DMS114 treated with DMSO at 0.1 percent for 48 hours (cell line): ENCODE data around the gene LYAR.

Experiments used
- DNase-seq: peaks from one replicate; lab custom pipeline; 2025; ENCODE audit not compliant: unreplicated experiment; lab: John Stamatoyannopoulos, UW

LYAR gene

GRCh38 chr4:4289941-4290850 is at the start of gene LYAR, which contains the start of gene ZBTB49:
Gene LYAR, minus strand, starts transcription at chr4:4290154. Its CDS starts 6,412 bp downstream, at chr4:4283742.
Gene ZBTB49, plus strand, starts transcription at chr4:4290251. Its CDS starts 9,695 bp downstream, at chr4:4299946.
- DNase-seq: peak; percentile 65

GRCh38 chr4:4339504-4340085 is 49.6 kb upstream of the LYAR start:
- DNase-seq: no peak

- DNase-seq: no peak
Observed at GRCh38 chr4:4338210-4339001, 48.5 kb upstream of the LYAR start.

GRCh38 chr4:4334798-4335520 is 45.0 kb upstream of the LYAR start:
- peak; percentile 19 for DNase-seq

- DNase-seq: no peak
Observed at GRCh38 chr4:4333265-4333706, 43.3 kb upstream of the LYAR start.

- no peak for DNase-seq
Observed at GRCh38 chr4:4332529-4332928, 42.6 kb upstream of the LYAR start.

GRCh38 chr4:4330794-4331193 is 40.8 kb upstream of the LYAR start:
- no peak for DNase-seq

- no peak for DNase-seq
Observed at GRCh38 chr4:4329496-4329895, 39.5 kb upstream of the LYAR start.

GRCh38 chr4:4328840-4329239 is 38.9 kb upstream of the LYAR start:
- DNase-seq: no peak

GRCh38 chr4:4328206-4328605 is 38.3 kb upstream of the LYAR start:
- DNase-seq: no peak

- no peak for DNase-seq
Observed at GRCh38 chr4:4327652-4328121, 37.7 kb upstream of the LYAR start.

GRCh38 chr4:4326166-4326565 is 36.2 kb upstream of the LYAR start:
- DNase-seq: no peak

- DNase-seq: no peak
Observed at GRCh38 chr4:4325321-4325720, 35.4 kb upstream of the LYAR start.

- DNase-seq: no peak
Observed at GRCh38 chr4:4323705-4324534, 34.0 kb upstream of the LYAR start.

GRCh38 chr4:4321951-4322688 is 32.2 kb upstream of the LYAR start:
- DNase-seq: no peak

GRCh38 chr4:4320951-4321714 is 31.2 kb upstream of the LYAR start:
- no peak for DNase-seq

- DNase-seq: no peak
Observed at GRCh38 chr4:4320528-4320927, 30.6 kb upstream of the LYAR start.

GRCh38 chr4:4317496-4318232 is 27.7 kb upstream of the LYAR start:
- DNase-seq: no peak
